ENCODE measurements around the gene OGFR. TPM values are rescaled to one million over a fixed set of nuclear protein-coding genes. Genes with fewer than 3 reads are reported as not detected.

Gene OGFR
- polyA plus RNA-seq, 3 donors, result 47.8 to 114 (median 79.3) TPM

DNA sequence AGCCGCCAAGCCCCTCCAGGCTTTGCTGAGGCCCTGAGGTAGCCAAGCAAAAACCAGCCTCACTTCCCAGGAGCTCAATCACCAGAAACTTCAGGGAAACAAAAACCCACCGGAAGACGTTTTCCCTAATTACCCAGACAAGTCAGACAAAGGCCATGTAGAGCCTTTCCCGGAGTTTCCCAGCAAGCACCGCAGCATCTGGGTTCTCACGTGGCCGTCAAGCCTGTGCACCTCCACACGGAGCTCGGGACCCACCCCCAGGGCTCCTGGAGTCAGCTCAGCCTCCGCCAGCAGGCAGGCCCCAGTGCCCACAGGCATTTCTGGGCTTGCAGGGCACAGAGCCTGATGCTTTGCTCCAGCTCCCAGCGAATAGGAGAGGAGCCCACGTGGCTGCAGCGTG lies 18.5 kb upstream of the OGFR start:
- peaks cover 7 to 20% of the 10 kb centered on the region in 2 donors for H3K36me3 Mint-ChIP-seq
- H3K4me2 ChIP-seq (replicated peaks; ENCODE audit: extremely low read depth, low read length, poor library complexity, severe bottlenecking), result no peak overlapping the region
- peaks cover 1 to 6% (median 4%) of the 10 kb centered on the region in 3 donors for H3K27me3 Mint-ChIP-seq (ENCODE audit: low read depth in 3 of 3)
- no peaks in the 10 kb centered on the region for H3K79me2 ChIP-seq (ENCODE audit: insufficient read depth, low read length)
- no peaks in the 10 kb centered on the region for H3K27me3 ChIP-seq (ENCODE audit: control insufficient read depth in 2 of 2, insufficient read depth in 2 of 2, low read length in 2 of 2)
- peaks cover 0 to 13% of the 10 kb centered on the region in 2 donors for H3K9me3 ChIP-seq (replicated peaks in 1 of 2; ENCODE audit: control insufficient read depth in 1 of 2, insufficient read depth in 1 of 2, low read length in 2 of 2)
- no peak overlapping the region for H3K4me3 Mint-ChIP-seq
- peak overlapping the region in 1 of 2 donors; percentile 92 for H3K27ac ChIP-seq (ENCODE audit: low read depth in 1 of 2, low read length in 2 of 2)
- H2AFZ ChIP-seq (ENCODE audit: insufficient read depth, low read depth, low read length, poor library complexity, severe bottlenecking), result no peak overlapping the region
- peaks cover 14 to 24% of the 10 kb centered on the region in 2 donors for H3K4me1 ChIP-seq (ENCODE audit: control insufficient read depth in 1 of 2, insufficient read depth in 2 of 2, low read length in 2 of 2)
- TF ChIP-seq CTCF (IDR thresholded peaks at IDR 0.05), result no peak
- H3K4me3 ChIP-seq (replicated peaks in 1 of 3; ENCODE audit: low read depth in 2 of 3, low read length in 3 of 3), result no peak overlapping the region
- no peaks in the 10 kb centered on the region for H3K36me3 ChIP-seq (replicated peaks in 1 of 2; ENCODE audit: control insufficient read depth in 1 of 2, insufficient read depth in 2 of 2, low read length in 2 of 2)
- H4K20me1 ChIP-seq (ENCODE audit: insufficient read depth, low read length), result no peaks in the 10 kb centered on the region
- H3K27ac Mint-ChIP-seq, result peak overlapping the region in 4 of 7 donors; percentile 19 to 84 (median 81)
- peaks cover 28% of the 10 kb centered on the region for H3K4me1 Mint-ChIP-seq
- H3K9me3 Mint-ChIP-seq, result peaks cover 12 to 16% (median 15%) of the 10 kb centered on the region in 7 donors
- intact Hi-C loops (cut with micrococcal nuclease), result loop anchor here in 1 of 2 donors (2.0 kb wide), 2 partner anchors 167 to 183 kb away; no protein-coding TSS in a partner anchor
- 95% methylated on average over 13 of the region's 13 CpGs for WGBS (ENCODE audit: insufficient coverage)
- no peak for DNase-seq
- no peak overlapping the region for H3K9ac ChIP-seq (ENCODE audit: insufficient read depth, low read length, poor library complexity, severe bottlenecking)

GRCh38 chr20:62787321-62787720 lies 17.3 kb upstream of the OGFR start:
- H3K4me1 ChIP-seq (ENCODE audit: control insufficient read depth in 1 of 2, insufficient read depth in 2 of 2, low read length in 2 of 2), result peaks cover 16 to 27% of the 10 kb centered on the region in 2 donors
- H3K9me3 ChIP-seq (replicated peaks in 1 of 2; ENCODE audit: control insufficient read depth in 1 of 2, insufficient read depth in 1 of 2, low read length in 2 of 2), result peaks cover 0 to 13% of the 10 kb centered on the region in 2 donors
- H3K9ac ChIP-seq (ENCODE audit: insufficient read depth, low read length, poor library complexity, severe bottlenecking), result no peak overlapping the region
- no peak overlapping the region for H3K4me3 Mint-ChIP-seq
- H3K27me3 Mint-ChIP-seq (ENCODE audit: low read depth in 3 of 3), result peaks cover 1 to 6% (median 3%) of the 10 kb centered on the region in 3 donors
- no peaks in the 10 kb centered on the region for H3K79me2 ChIP-seq (ENCODE audit: insufficient read depth, low read length)
- H3K36me3 Mint-ChIP-seq, result peaks cover 7 to 20% of the 10 kb centered on the region in 2 donors
- no peaks in the 10 kb centered on the region for H3K27me3 ChIP-seq (ENCODE audit: control insufficient read depth in 2 of 2, insufficient read depth in 2 of 2, low read length in 2 of 2)
- peak; percentile 92 to 97 (median 93) for DNase-seq
- H3K27ac ChIP-seq (ENCODE audit: low read depth in 1 of 2, low read length in 2 of 2), result peak overlapping the region; percentile 65 to 92
- TF ChIP-seq CTCF (IDR thresholded peaks at IDR 0.05), result no peak
- H3K4me1 Mint-ChIP-seq, result peaks cover 33% of the 10 kb centered on the region
- WGBS (ENCODE audit: insufficient coverage), result 57% methylated on average over 3 of the region's 7 CpGs
- H3K4me2 ChIP-seq (replicated peaks; ENCODE audit: extremely low read depth, low read length, poor library complexity, severe bottlenecking), result no peak overlapping the region
- peaks cover 12 to 16% (median 15%) of the 10 kb centered on the region in 7 donors for H3K9me3 Mint-ChIP-seq
- intact Hi-C loops (cut with micrococcal nuclease), result loop anchor here in 1 of 2 donors (2.0 kb wide), 2 partner anchors 169 to 185 kb away; no protein-coding TSS in a partner anchor
- no peak overlapping the region for H2AFZ ChIP-seq (ENCODE audit: insufficient read depth, low read depth, low read length, poor library complexity, severe bottlenecking)
- H4K20me1 ChIP-seq (ENCODE audit: insufficient read depth, low read length), result no peaks in the 10 kb centered on the region
- no peak overlapping the region for H3K4me3 ChIP-seq (replicated peaks in 1 of 3; ENCODE audit: low read depth in 2 of 3, low read length in 3 of 3)
- no peaks in the 10 kb centered on the region for H3K36me3 ChIP-seq (replicated peaks in 1 of 2; ENCODE audit: control insufficient read depth in 1 of 2, insufficient read depth in 2 of 2, low read length in 2 of 2)
- H3K27ac Mint-ChIP-seq, result peak overlapping the region; percentile 91 to 99 (median 96)
